GM19438 (cell line): ENCODE data around the gene REELD1.

Experiments used
- ATAC-seq: cut with Tn5 transposase; IDR thresholded peaks from one replicate; pipeline ENCODE4 v1.9.1; 2021; ENCODE audit warnings: low read depth; ENCODE audit not compliant: unreplicated experiment

REELD1 gene

DNA sequence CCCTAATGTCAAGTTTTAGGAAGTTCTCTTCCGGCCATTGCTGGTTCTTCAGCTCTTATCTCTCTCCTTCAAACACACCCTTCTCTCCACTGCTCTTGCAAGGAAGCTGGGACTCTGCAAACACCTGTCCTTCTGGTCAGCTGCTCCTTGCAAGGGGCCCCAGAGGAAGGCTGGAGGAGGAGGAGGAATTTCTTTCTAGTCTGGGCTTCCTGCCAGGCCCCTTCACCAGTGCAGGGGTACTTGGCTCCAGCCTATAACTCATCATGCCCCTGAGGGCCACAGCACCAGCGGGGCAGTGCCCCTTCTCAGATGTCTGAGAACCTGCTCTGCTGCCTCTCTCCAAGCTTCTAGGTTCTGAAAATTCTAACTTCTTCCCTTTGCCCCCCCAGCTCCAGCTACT is 46.7 kb downstream of the REELD1 start:
- ATAC-seq: no peak

DNA sequence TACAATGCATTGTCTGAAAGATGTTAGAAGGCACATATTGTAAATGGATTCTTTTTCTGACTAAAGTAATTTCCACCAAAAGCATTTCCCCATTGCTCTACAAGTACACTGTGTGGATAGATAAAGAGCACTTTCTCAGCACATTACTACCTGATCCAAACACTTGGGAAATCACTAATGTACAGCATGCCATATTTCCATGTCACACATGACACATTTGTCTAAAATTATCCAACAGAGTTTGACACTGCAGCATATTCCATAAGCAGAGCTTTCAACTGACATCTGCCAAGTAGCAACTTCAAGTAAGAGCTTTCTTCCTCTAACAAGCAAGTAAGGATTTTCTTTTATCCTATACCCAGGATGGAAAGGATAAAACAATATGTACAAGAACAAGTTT is 49.5 kb downstream of the REELD1 start:
- ATAC-seq: no peak

DNA sequence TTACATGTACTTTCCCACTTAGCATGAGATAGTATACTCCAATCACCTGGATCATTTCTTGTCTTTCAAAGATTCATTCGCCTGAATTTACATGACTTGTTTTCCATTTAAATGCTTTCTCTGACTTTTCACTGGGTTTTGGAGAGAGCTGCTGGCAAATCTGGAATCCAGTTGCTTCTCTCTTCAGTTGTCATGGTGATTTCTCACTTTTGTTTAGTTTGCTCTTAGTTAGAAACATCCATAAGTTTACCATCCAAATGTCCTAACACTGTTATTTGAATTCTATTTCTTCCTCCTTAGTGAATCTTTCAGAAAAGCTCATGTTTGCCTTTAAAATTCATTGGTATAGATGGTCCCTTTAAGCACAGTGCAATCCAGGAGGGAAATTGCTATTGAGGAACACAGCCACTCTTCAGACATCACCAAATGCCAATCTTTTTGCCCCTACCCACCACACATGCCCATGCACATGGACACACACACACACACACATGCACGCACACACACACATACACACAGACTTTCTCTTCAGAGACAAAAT is 51.7 kb downstream of the REELD1 start:
- ATAC-seq: no peak

- no peak for ATAC-seq
Observed at GRCh38 chr4:146267826-146268225, 53.5 kb downstream of the REELD1 start.

DNA sequence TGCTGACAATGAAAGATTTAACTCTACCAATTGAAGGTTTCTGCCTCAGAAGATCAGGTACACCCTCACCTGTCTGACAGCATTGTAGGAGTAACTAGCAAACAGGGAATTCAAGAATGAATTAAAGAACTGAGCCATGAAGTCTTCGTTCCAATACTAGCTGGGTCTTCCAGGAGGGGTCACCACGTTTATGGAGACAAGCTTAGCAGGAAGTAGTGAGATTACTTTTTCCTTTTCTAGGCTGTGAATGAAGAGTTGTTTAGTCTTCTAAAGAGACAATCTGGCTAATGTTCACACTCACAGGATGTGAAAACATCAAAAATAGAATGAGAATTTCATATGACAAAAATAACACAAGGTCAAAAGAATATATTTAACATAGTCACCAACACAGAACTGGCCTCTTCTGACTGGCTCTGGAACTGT is 54.9 kb downstream of the REELD1 start:
- ATAC-seq: peak; percentile 68

- ATAC-seq: no peak
Observed at GRCh38 chr4:146271466-146271865, 57.1 kb downstream of the REELD1 start.

GRCh38 chr4:146273204-146273901 is 59.0 kb downstream of the REELD1 start:
- peak; percentile 47 for ATAC-seq

DNA sequence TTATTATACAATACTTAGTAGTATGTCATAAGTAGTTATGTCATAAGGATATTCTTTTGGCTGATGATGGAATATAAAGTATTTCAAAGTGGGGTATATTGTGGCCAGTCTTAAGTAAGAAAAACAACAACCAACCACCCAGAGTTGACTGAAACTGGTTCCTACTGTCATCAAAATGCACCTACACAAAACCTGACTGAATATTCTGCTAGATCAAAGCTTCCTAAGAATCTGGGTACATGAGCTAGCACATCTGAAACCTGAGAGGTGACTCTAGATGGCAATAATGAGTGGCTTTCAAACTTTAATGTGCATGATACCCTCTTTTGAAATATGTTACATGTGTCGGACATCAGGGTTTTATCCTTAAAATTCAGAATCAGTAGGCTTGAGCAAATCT is 60.4 kb downstream of the REELD1 start:
- no peak for ATAC-seq

DNA sequence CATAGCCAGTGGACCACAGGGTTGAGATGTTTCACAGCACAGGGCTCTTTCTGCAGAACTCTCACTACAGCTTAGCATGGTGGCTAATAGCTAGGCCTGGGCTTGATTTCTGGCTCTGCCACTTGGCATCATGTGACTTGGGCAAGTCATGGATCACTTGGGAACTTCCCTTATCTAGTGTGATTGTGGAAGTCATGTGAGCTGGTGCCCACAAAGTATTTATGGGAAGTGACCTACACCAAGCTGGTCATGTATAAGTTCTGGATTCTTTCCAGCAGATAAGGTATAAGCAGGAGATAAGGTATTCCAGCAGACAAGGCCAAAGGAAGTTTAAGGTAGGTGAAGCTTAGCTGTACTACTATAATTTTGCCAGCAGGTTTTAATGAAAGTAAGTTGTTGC is 61.0 kb downstream of the REELD1 start:
- no peak for ATAC-seq

- ATAC-seq: no peak
Observed at GRCh38 chr4:146278986-146279385, 64.6 kb downstream of the REELD1 start.
